Hippocampal formation (tissue), 2 donors: Measurements from ENCODE around the gene APAF1.
"Not testable (repeated sequence)": the region's sequence is repeated elsewhere in the genome, so short reads cannot be mapped to it uniquely, and the experiment has no call there.

ENCODE experiments used
- DNase-seq, 2 donors: peaks; one replicate each; lab custom pipeline; 2025; lab: John Stamatoyannopoulos, UW

APAF1 gene

GRCh38 chr12:98755855-98756254 is 110.8 kb downstream of the APAF1 start:
- DNase-seq = not testable (repeated sequence)

- no peak for DNase-seq
These were observed 112.4 kb downstream of the APAF1 start for GRCh38 chr12:98757455-98757854.

- peak; percentile 51 to 76 for DNase-seq
These were observed 113.2 kb downstream of the APAF1 start for GRCh38 chr12:98758331-98758730.

GRCh38 chr12:98763656-98764055 is 118.6 kb downstream of the APAF1 start:
- no peak for DNase-seq

- no peak for DNase-seq
These were observed 122.2 kb downstream of the APAF1 start for GRCh38 chr12:98767248-98767647.

- no peak for DNase-seq
These were observed 124.0 kb downstream of the APAF1 start for GRCh38 chr12:98769068-98769467.

GRCh38 chr12:98770230-98770629 is 125.1 kb downstream of the APAF1 start:
- DNase-seq = no peak

- DNase-seq = no peak
These were observed 127.0 kb downstream of the APAF1 start for GRCh38 chr12:98771811-98772752.

GRCh38 chr12:98772818-98773217 is 127.7 kb downstream of the APAF1 start:
- no peak for DNase-seq

- no peak for DNase-seq
These were observed 135.2 kb downstream of the APAF1 start for GRCh38 chr12:98780261-98780660.

- DNase-seq = no peak
These were observed 138.3 kb downstream of the APAF1 start for GRCh38 chr12:98783420-98783819.
